Stimulated activated CD8-positive, alpha-beta memory T cell treated with anti-CD3 and anti-CD28 coated beads, Interleukin-7, amount 100 ng/mL, for 48 hours (primary cell): ENCODE data around the gene DNALI1.

Experiments used
- DNase-seq, 2 donors: peaks; one replicate each; pipeline ENCODE4 v3.0.0-alpha.2; 2020; ENCODE audit warnings: low read depth in 1 of 2; ENCODE audit errors: extremely low read depth in 1 of 2

Gene DNALI1

DNA sequence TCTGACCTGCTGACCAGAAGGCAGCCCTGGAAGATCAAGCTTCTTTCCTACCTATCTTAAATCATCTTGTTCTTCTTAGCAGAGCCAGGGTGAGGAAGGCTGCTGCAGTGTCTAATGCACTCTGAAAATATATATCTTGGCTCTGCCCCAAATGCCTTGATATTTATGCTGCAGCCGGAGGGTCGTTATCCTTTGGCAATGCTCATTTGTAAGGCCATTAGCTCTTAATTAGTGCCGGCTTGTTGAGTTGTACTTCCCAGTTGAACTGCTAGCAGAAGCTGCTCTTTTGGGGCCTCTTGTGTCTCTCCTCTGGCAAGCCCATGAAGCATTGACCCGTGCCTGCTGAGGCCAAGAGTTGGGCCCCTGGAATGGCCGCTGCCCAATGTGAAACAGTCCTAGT, 43.2 kb downstream of the DNALI1 start:
- DNase-seq: no peak

- DNase-seq: no peak
Observed at GRCh38 chr1:37601441-37601840, 44.7 kb downstream of the DNALI1 start.

DNA sequence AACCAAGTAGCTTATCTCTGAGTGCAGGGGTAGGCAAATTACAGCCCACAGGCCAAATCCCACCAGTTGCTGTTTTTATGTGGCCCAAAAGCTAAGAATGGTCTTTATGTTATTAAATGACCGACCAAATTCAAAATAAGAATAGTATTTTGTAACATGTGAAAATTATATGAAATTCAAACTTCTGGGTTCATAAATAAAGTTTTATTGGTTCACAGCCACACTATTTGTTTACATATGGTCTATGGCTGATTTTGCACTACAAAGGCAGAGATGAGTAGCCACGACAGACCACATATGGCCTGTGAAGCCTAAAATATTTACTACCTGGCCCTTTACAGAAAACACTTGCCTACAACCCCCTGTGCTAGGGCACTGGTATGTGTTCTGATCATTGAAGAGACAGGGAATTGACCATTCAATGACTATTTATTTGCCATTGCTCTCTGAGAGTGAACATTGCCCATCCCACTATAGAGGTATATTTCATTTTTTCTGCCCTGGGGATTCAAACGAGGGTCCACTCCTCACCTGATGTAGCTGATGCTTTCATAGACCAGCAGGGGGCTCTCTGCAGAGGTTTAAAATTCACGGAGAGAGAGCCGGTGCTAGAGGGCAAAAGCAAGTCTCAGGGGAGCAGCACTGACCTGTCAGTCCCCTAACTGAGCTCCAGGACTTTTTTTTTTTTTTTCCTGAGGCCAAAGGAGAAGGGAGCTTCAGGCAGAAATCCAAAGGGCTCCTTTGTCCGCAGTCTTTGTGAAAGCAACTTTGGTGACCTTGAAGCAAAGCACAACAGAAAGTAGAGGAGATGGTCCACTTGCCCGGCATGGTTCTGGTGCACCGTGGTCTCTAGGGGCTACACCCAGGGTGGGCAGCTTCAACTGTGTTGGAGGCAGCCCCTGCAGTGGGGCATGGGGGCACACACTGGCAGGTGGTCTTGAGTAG, 46.3 kb downstream of the DNALI1 start:
- peak in 1 of 2 donors; percentile 9 for DNase-seq

DNA sequence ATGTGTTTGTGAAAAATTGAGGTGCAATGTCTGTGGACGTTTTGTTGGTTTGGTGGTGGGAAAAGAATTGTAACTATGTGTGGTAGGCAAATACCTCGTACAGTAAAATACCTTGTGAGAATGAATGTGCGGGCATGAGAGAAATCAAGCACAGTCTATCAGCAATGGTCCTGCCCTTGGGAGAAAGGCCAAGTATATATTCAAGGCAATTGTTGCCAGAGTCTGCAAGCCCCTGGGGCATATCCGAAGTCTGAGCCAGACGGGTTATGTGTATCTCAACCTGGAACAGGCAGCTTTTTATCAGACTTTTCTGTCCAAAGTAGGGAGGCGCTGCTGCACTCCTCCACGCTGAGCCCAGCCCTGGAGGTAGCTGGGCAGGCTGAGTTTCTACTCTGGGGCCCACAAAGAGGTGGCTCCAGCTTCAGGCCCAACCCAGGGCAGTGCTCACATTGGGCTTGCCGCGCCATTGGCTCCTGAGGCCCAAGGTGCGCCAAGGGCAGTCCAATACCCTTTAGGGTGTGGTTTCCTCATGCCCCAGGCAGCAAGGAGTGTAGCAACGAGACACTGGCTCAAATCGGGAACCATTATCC, 48.4 kb downstream of the DNALI1 start:
- DNase-seq: no peak

GRCh38 chr1:37605806-37606474, 49.2 kb downstream of the DNALI1 start:
- DNase-seq: no peak

DNA sequence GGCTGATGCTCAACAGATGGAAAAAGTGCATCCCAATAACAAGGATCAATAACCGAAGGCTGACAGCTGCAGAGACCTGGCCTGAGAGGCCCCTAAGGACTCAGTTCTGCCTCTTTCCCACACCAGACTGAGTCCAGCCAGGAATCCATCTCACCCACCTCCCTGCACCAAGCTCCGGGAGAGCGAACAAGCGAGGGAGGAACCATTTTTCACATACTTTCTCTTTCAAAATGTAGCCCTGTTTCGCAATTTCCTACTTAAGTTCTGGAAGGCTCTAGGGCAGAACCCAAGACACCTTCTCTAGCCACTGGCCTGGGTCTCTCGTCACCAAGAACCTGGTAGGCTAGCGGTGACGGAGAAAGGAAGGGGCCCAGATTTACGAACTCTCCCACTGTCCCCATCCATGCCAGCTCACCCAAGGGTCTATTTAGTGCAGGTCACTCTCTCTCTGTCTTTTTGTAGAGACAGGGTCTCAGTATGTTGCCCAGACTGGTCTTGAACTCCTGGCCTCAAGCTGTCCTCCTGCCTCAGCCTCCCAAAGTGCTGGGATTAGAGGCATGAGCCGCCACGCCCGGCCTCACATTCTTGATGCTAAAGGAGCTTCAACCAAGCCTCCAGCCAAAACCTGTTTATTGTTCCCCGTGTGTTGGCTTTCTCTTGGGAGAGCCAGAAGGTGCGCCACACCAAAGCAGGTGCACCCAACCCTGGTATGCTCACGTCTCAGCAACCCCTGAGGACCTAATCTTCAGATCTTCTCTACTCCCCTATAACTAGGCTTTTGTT, 49.9 kb downstream of the DNALI1 start:
- DNase-seq: no peak

DNA sequence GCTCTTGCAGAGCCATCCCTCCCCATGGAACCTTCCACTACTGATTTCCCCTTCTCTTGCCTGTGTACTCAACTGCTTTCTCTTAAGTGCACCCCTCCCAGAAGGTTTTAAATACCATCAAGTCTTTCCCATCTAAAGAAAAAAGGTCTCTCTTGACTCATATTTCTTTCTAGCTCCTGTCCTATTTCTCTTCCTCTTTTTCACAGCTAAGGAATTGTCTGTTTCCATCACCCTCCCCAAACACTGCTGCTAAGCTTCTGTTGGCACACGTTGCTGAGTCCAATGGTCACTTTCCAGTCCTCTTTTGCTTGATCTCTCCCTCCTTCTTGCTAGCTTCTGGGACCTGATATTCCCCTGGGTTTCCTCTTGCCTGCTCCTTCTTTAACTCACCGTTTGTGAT, 52.3 kb downstream of the DNALI1 start:
- DNase-seq: no peak

- DNase-seq: no peak
Observed at GRCh38 chr1:37609994-37610393, 53.3 kb downstream of the DNALI1 start.

DNA sequence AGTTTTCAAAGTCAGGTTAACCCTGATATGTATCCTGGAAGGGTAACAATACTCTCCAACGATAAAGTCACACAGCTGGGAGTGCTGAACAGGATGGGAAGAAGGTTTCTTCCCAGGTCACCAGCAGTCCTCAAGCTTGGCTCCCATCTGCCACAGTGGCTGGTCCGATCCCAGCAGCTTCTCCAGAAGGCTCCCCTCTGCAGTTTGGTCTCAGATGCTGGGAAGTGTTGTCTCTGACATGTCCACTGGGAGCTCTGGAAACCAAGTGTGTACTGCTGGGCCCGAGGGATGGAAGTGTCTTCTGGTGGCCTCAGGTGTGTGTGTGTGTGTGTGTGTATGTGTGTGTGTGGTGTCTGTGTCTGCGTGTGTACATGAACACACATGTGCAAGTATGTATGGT, 55.4 kb downstream of the DNALI1 start:
- no peak for DNase-seq

DNA sequence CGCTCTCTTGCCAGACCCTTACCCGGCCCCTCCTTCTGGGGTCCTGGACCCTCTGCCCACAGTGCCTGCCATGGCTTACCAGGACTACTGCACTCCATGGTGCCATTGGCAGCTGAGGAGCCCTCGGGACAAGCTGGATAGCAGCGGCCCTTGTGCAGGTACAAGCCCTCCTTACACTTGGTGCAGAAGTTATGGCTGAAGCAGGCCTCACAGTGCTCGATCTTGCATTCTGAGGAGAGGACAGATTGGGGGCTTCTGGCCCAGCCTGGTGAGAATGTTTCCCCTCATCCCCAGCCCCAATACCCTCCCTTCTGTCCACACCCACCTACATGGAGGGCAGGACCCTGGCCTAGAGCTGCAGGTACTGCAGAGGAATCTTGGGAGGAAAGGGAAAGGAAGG, 57.4 kb downstream of the DNALI1 start:
- DNase-seq: no peak

DNA sequence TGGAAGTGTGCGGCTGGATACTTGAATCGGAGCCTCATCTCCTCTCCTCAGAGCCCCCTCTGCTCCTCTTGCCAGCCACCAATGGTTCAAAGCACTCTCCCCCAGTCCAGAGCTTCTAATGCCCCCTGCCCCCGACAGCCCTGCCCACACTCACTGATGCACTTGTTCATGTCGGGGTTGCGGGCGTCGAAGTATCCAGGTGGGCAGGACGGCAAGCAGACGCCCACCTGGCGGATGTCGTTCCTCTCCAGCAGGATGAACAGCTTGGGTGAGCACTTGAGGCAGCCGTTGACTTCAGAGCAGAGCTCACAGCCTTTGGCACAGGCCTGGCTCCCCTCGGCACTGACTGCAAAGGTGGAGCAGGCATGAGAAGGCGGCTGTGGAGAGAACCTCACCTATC, 59.6 kb downstream of the DNALI1 start:
- no peak for DNase-seq
